Esophagus mucosa (tissue), 1 donor: ENCODE results near the gene THSD8. TPM values are rescaled to one million over a fixed set of nuclear protein-coding genes. Genes with fewer than 3 reads are reported as not detected.

ENCODE experiments used
- ATAC-seq: fragments of 200-7000 bp; cut with Tn5 transposase; one replicate; pipeline ENCODE4 v1.9.1; 2020
- total RNA-seq: library from RNA; stranded (reverse); gene quantifications from one replicate; pipeline ENCODE4 v1.2.4, GENCODE V29; 2023
- donor health status: DM: yes; HTN: yes; CAD: no.

The THSD8 gene
- total RNA-seq, 1 donor from 2014 or later = 9.7 TPM

GRCh38 chr19:12779162-12779993 is 22.5 kb upstream of the THSD8 start:
- no peak for ATAC-seq

GRCh38 chr19:12782174-12782423 is 19.8 kb upstream of the THSD8 start:
- ATAC-seq = peak; percentile 9

GRCh38 chr19:12782424-12783290 is 19.2 kb upstream of the THSD8 start:
- peak; percentile 51 for ATAC-seq

- ATAC-seq = no peak
These were observed 18.5 kb upstream of the THSD8 start for GRCh38 chr19:12783291-12783848.

GRCh38 chr19:12783849-12784393 is 17.9 kb upstream of the THSD8 start:
- ATAC-seq = peak; percentile 63

GRCh38 chr19:12784394-12784870 is 17.4 kb upstream of the THSD8 start:
- no peak for ATAC-seq

- ATAC-seq = no peak
These were observed 16.9 kb upstream of the THSD8 start for GRCh38 chr19:12784871-12785430.

- ATAC-seq = no peak
These were observed 16.3 kb upstream of the THSD8 start for GRCh38 chr19:12785431-12786031.

GRCh38 chr19:12786141-12786870 is 15.6 kb upstream of the THSD8 start:
- peak; percentile 27 for ATAC-seq

GRCh38 chr19:12786952-12787351 is 14.9 kb upstream of the THSD8 start:
- no peak for ATAC-seq

GRCh38 chr19:12787458-12787857 is 14.4 kb upstream of the THSD8 start:
- no peak for ATAC-seq

GRCh38 chr19:12788042-12788681 is 13.7 kb upstream of the THSD8 start:
- ATAC-seq = no peak

- ATAC-seq = no peak
These were observed 13.2 kb upstream of the THSD8 start for GRCh38 chr19:12788682-12789097.

GRCh38 chr19:12789098-12789903 is 12.6 kb upstream of the THSD8 start:
- no peak for ATAC-seq

- peak; percentile 52 for ATAC-seq
These were observed 11.8 kb upstream of the THSD8 start for GRCh38 chr19:12789904-12790619.

GRCh38 chr19:12790628-12791344 is 11.1 kb upstream of the THSD8 start:
- no peak for ATAC-seq

- peak; percentile 49 for ATAC-seq
These were observed 10.4 kb upstream of the THSD8 start, which contains the start of gene JUNB for GRCh38 chr19:12791345-12792050. JUNB (plus strand) TSS chr19:12791486; CDS start chr19:12791772, 286 bp downstream.
